ENCODE measurements around the gene WWC2.

WWC2 gene

DNA sequence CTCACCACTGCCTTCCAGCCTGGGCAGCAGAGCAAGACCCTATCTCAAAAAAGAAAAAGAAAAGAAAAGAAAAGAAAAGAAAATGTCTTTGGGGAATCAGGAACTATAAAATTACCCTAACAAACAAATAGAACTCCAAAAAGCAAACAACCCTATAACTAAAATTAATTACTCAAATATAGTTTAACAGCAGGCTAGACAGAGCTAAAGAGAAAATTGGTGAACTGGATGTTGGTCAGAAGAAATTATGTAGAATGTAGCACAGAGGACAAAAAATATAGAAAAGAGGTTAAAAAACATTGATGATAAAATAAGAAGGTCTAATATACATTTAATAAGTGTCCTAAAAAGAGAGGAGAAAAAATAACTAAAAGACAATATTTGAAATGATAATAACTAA is 27.8 kb upstream of the WWC2 start:
- H3K9me3 ChIP-seq: peaks cover 0 to 5% (median 0%) of the 10 kb centered on the region in 3 donors
- no peaks in the 10 kb centered on the region for H3K4me1 ChIP-seq
- no peak overlapping the region for H3K27ac ChIP-seq
- intact Hi-C loops (cut with DNase I; ENCODE audit: low total_unique reads): no loop called here
- no peaks in the 10 kb centered on the region for H3K36me3 ChIP-seq
- H3K4me3 ChIP-seq: no peak overlapping the region
- DNase-seq: no peak
- no peaks in the 10 kb centered on the region for H3K27me3 ChIP-seq
- TF ChIP-seq CTCF (IDR thresholded peaks at IDR 0.05): no peak

GRCh38 chr4:183072176-183072575 is 26.9 kb upstream of the WWC2 start:
- Histone ChIP-seq H3K4me1 (no peaks in the 10 kb centered on the region), H3K9me3 (peaks cover 0 to 5% (median 0%) of the 10 kb centered on the region in 3 donors), H3K36me3 (no peaks in the 10 kb centered on the region), H3K4me3 (no peak overlapping the region), H3K27me3 (no peaks in the 10 kb centered on the region), H3K27ac (no peak overlapping the region)
- no peak for DNase-seq
- intact Hi-C loops (cut with DNase I; ENCODE audit: low total_unique reads): loop anchor here (2.0 kb wide), 1 partner anchor 191 kb away; no protein-coding TSS in a partner anchor
- no peak for TF ChIP-seq CTCF (IDR thresholded peaks at IDR 0.05)

GRCh38 chr4:183073838-183074145 is 25.3 kb upstream of the WWC2 start:
- H3K36me3 ChIP-seq: no peaks in the 10 kb centered on the region
- no peak for DNase-seq
- no peak for TF ChIP-seq CTCF (IDR thresholded peaks at IDR 0.05)
- H3K27ac ChIP-seq: no peak overlapping the region
- intact Hi-C loops (cut with DNase I; ENCODE audit: low total_unique reads): loop anchor here (2.0 kb wide), 1 partner anchor 189 kb away; no protein-coding TSS in a partner anchor
- no peak overlapping the region for H3K4me3 ChIP-seq
- no peaks in the 10 kb centered on the region for H3K27me3 ChIP-seq
- H3K9me3 ChIP-seq: no peaks in the 10 kb centered on the region
- H3K4me1 ChIP-seq: no peaks in the 10 kb centered on the region

DNA sequence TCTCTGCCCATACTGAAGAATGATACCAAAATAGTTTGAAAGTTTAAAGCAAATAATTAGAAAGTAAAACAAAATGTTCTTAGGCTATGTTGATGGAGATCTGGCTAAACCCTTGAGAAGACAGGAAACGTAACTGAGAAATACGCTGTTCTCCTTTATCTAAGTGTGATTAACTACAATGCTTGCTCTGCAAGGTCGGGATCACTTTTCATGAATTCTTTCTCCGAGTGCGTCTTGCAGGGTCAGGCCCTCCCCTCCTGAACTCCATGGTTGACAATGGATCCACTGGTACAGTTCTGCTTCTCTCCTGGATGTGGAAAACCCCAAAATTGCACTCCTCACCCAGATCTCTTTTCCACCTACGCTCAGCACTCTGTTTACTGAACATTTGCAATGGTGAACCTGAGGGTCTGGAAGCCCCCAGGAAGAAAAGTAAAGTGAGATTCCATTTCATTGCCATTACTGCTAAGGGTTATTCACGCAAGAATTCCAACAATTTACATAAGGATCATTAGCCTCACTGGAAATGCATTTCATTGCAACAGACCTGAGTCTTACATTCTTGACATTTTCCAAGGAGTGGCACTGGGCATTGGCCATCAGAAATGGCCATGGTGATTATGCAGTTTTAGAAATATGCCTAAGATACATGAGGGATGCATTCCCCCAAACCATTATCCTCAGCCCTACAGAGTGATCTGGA is 24.6 kb upstream of the WWC2 start:
- no peaks in the 10 kb centered on the region for H3K4me1 ChIP-seq
- H3K4me3 ChIP-seq: no peak overlapping the region
- no peak overlapping the region for H3K27ac ChIP-seq
- H3K36me3 ChIP-seq: no peaks in the 10 kb centered on the region
- H3K27me3 ChIP-seq: no peaks in the 10 kb centered on the region
- intact Hi-C loops (cut with DNase I; ENCODE audit: low total_unique reads): no loop called here
- no peak for TF ChIP-seq CTCF (IDR thresholded peaks at IDR 0.05)
- DNase-seq: no peak
- H3K9me3 ChIP-seq: no peaks in the 10 kb centered on the region

DNA sequence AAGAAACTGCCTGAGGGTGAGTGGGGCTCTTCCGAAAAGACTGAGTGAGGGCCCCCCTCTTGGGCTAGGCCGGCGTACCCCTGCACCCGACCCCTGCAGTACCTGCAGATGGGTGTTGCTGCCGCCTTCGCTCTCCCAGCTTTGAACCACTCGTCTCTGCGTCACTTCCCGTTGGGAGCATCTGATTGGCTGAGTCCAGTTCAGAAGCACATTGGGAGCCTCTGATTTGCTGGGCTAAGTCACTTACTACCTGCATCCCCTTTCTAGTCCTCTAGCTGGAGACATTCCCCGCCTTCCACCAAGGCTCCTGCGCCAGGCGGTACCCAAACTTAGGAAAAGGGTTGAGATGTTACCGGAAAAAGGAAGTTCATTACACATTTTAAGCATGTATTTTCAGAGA is 20.4 kb upstream of the WWC2 start:
- intact Hi-C loops (cut with DNase I; ENCODE audit: low total_unique reads): no loop called here

More for the DNA sequence above, 20.4 kb upstream of the WWC2 start:
- no peak for DNase-seq
- H3K27ac ChIP-seq: no peak overlapping the region
- H3K9me3 ChIP-seq: no peaks in the 10 kb centered on the region
- H3K4me1 ChIP-seq: no peaks in the 10 kb centered on the region
- H3K36me3 ChIP-seq: no peaks in the 10 kb centered on the region
- TF ChIP-seq CTCF (IDR thresholded peaks at IDR 0.05): no peak
- H3K4me3 ChIP-seq: no peak overlapping the region
- H3K27me3 ChIP-seq: no peaks in the 10 kb centered on the region
